IMR-90 (cell line): ENCODE measurements around the gene KDM2A. TPM values are rescaled to one million over a fixed set of nuclear protein-coding genes. Genes with fewer than 3 reads are reported as not detected.

ENCODE experiments used
- ATAC-seq: fragments of 200-7000 bp; cut with Tn5 transposase; 2 replicates; pipeline ENCODE4 v1.9.1; 2020; ENCODE audit warnings: low read depth, mild to moderate bottlenecking, moderate library complexity
- BruUV-seq: library from RNA; stranded (reverse); fragments of 400-500 nt; replicated peaks from 2 replicates; lab custom pipeline; 2021; lab: Mats Ljungman, UMichigan
- CTCF ChIA-PET: fragments of 300-600 bp; formaldehyde crosslinking; extraction: SDS; loops from one replicate; lab custom pipeline; 2021; ENCODE audit warnings: antibody characterized with exemption; lab: Yijun Ruan, JAX
- POLR2A ChIA-PET: fragments of 300-600 bp; sonication (Branson Sonifier 250); formaldehyde crosslinking; loops from one replicate; lab custom pipeline; 2022; ENCODE audit warnings: antibody characterized with exemption; ENCODE audit not compliant: unreplicated experiment; lab: Charles Lee
- DNase-seq: peaks from one replicate; pipeline ENCODE4 v3.0.0; 2013
- H2AFZ ChIP-seq: replicated peaks from 2 replicates; pipeline ENCODE3; 2013; ENCODE audit warnings: low read length, mild to moderate bottlenecking; ENCODE audit not compliant: poor library complexity
- H2AK5ac ChIP-seq: 2 replicates; pipeline ENCODE4 v1.6.1; 2013; ENCODE audit warnings: low read depth, low read length, inconsistent platforms
- H2AK9ac ChIP-seq: replicated peaks from 2 replicates; pipeline ENCODE3; 2013; ENCODE audit warnings: mild to moderate bottlenecking, low read depth, low read length, moderate library complexity; ENCODE audit not compliant: poor library complexity
- H2BK120ac ChIP-seq: 2 replicates; pipeline ENCODE4 v1.6.1; 2013; ENCODE audit warnings: low read depth, low read length, inconsistent platforms
- H2BK15ac ChIP-seq: 3 replicates; pipeline ENCODE4 v1.6.1; 2013; ENCODE audit warnings: low read depth, low read length, inconsistent platforms
- H2BK20ac ChIP-seq: 2 replicates; pipeline ENCODE4 v1.6.1; 2013; ENCODE audit warnings: low read depth, mild to moderate bottlenecking, inconsistent platforms, low read length, moderate library complexity
- H2BK5ac ChIP-seq: 2 replicates; pipeline ENCODE4 v1.6.1; 2013; ENCODE audit warnings: mild to moderate bottlenecking, low read depth, low read length, inconsistent platforms; ENCODE audit not compliant: poor library complexity, severe bottlenecking
- H3K14ac ChIP-seq: replicated peaks from 2 replicates; pipeline ENCODE4 v1.6.1; 2013; ENCODE audit warnings: low read depth, low read length, inconsistent platforms
- H3K18ac ChIP-seq: 2 replicates; pipeline ENCODE4 v1.6.1; 2013; ENCODE audit warnings: low read depth, low read length, control low read depth
- H3K23ac ChIP-seq: 2 replicates; pipeline ENCODE4 v1.6.1; 2013; ENCODE audit warnings: low read depth, low read length, inconsistent platforms
- H3K27ac ChIP-seq: 2 replicates; pipeline ENCODE4 v1.5.1; 2013; ENCODE audit warnings: mild to moderate bottlenecking, control low read depth, low read length; ENCODE audit not compliant: insufficient read depth
- H3K27me3 ChIP-seq: 2 replicates; pipeline ENCODE4 v1.6.1; 2013; ENCODE audit warnings: low read length; ENCODE audit not compliant: control insufficient read depth, insufficient read depth
- H3K36me3 ChIP-seq: 2 replicates; pipeline ENCODE4 v1.6.1; 2013; ENCODE audit warnings: low read length, mixed read lengths; ENCODE audit not compliant: control insufficient read depth, insufficient read depth
- H3K4ac ChIP-seq: 2 replicates; pipeline ENCODE4 v1.6.1; 2013; ENCODE audit warnings: low read depth, low read length, inconsistent platforms
- H3K4me1 ChIP-seq: 2 replicates; pipeline ENCODE4 v1.6.1; 2013; ENCODE audit warnings: low read length, mixed read lengths; ENCODE audit not compliant: control insufficient read depth, insufficient read depth
- H3K4me2 ChIP-seq: 2 replicates; pipeline ENCODE4 v1.6.1; 2013; ENCODE audit warnings: low read depth, mild to moderate bottlenecking, control low read depth, low read length, moderate library complexity
- H3K4me3 ChIP-seq: 2 replicates; pipeline ENCODE4 v1.5.1; 2013; ENCODE audit warnings: low read depth, mild to moderate bottlenecking, control low read depth, low read length, moderate library complexity; ENCODE audit not compliant: insufficient read depth
- H3K56ac ChIP-seq: 2 replicates; pipeline ENCODE4 v1.6.1; 2013; ENCODE audit warnings: low read length, inconsistent platforms; ENCODE audit not compliant: insufficient read depth; ENCODE audit errors: extremely low read depth
- H3K79me1 ChIP-seq, 2 experiments: 2 replicates each; pipeline ENCODE4 v1.6.1; 2013; ENCODE audit warnings: low read length in 2 of 2, inconsistent platforms in 1 of 2, low read depth in 1 of 2
- H3K9ac ChIP-seq: 2 replicates; pipeline ENCODE4 v1.6.1; 2013; ENCODE audit warnings: low read depth, low read length, control low read depth
- H3K9me1 ChIP-seq: 2 replicates; pipeline ENCODE4 v1.6.1; 2013; ENCODE audit warnings: low read length, inconsistent platforms; ENCODE audit not compliant: insufficient read depth
- H3K9me3 ChIP-seq: 2 replicates; pipeline ENCODE4 v1.6.1; 2013; ENCODE audit warnings: low read length; ENCODE audit not compliant: control insufficient read depth, insufficient read depth
- H4K20me1 ChIP-seq: 2 replicates; pipeline ENCODE4 v1.6.1; 2013; ENCODE audit warnings: low read length, inconsistent platforms; ENCODE audit not compliant: insufficient read depth
- H4K5ac ChIP-seq: 2 replicates; pipeline ENCODE4 v1.6.1; 2013; ENCODE audit warnings: mild to moderate bottlenecking, low read depth, low read length, control low read depth
- H4K8ac ChIP-seq, 2 experiments: 2 replicates each; pipeline ENCODE4 v1.6.1; 2013; ENCODE audit warnings: low read depth in 2 of 2, low read length in 2 of 2, control low read depth in 1 of 2, inconsistent platforms in 1 of 2
- H4K91ac ChIP-seq: 2 replicates; pipeline ENCODE4 v1.6.1; 2013; ENCODE audit warnings: low read depth, low read length, inconsistent platforms; ENCODE audit not compliant: insufficient read depth
- BHLHE40 ChIP-seq: fragments of 150-350 bp; IDR thresholded peaks from 2 replicates; pipeline ENCODE4 v1.6.1; 2016; ENCODE audit warnings: mild to moderate bottlenecking, low read depth, low read length
- CHD1 ChIP-seq: IDR thresholded peaks from 2 replicates; pipeline ENCODE4 v1.6.1; 2012; ENCODE audit warnings: low read depth, low read length, improper control_type of control experiment
- FOS ChIP-seq: fragments of 150-350 bp; IDR thresholded peaks from 2 replicates; pipeline ENCODE4 v1.6.1; 2016; ENCODE audit warnings: low read depth, low read length
- MXI1 ChIP-seq: IDR thresholded peaks from 2 replicates; pipeline ENCODE4 v1.6.1; 2012; ENCODE audit warnings: low read depth, mild to moderate bottlenecking, low read length, moderate library complexity, borderline replicate concordance
- NFE2L2 ChIP-seq: fragments of 150-350 bp; IDR thresholded peaks from 2 replicates; pipeline ENCODE4 v1.6.1; 2016; ENCODE audit warnings: low read depth, mild to moderate bottlenecking, low read length
- POLR2A ChIP-seq: IDR thresholded peaks from 2 replicates; pipeline ENCODE4 v1.6.1; 2012; ENCODE audit warnings: mild to moderate bottlenecking, low read depth, low read length
- RAD21 ChIP-seq: IDR thresholded peaks from 2 replicates; pipeline ENCODE4 v1.6.1; 2012; ENCODE audit warnings: low read length, improper control_type of control experiment
- RCOR1 ChIP-seq: IDR thresholded peaks from 2 replicates; pipeline ENCODE4 v1.6.1; 2012; ENCODE audit warnings: mild to moderate bottlenecking, low read length, improper control_type of control experiment; ENCODE audit not compliant: insufficient replicate concordance
- RFX5 ChIP-seq: IDR thresholded peaks from 2 replicates; pipeline ENCODE4 v1.8.0; 2012; ENCODE audit warnings: low read depth, mild to moderate bottlenecking, low read length, moderate library complexity
- WGBS, 2 experiments: methylation state at CpG; one replicate each; pipeline versions ENCODE4 v1.1.5 to v1.1.7; 2013; ENCODE audit warnings: missing lambda C conversion rate in 2 of 2; ENCODE audit not compliant: insufficient read length in 1 of 2; ENCODE audit errors: extremely low coverage in 2 of 2; 5-methylcytosine and 5-hydroxymethylcytosine counted together
- dilution Hi-C: fragments of 300-500 bp; cut with HindIII; formaldehyde crosslinking; loops from one replicate; pipeline ENCODE4 v1.14.3; 2018; ENCODE audit warnings: low sequenced_read_pairs; ENCODE audit not compliant: unreplicated experiment
- in situ Hi-C: fragments of 300-500 bp; cut with MboI; formaldehyde crosslinking; loops from 3 replicates; pipeline ENCODE4 v1.14.3; 2019; ENCODE audit warnings: low sequenced_read_pairs, inconsistent platforms, mixed read lengths
- intact Hi-C: fragments of 100-400 bp; cut with micrococcal nuclease; formaldehyde crosslinking; loops from 2 replicates; pipeline ENCODE4 v1.10.0; 2022
- polyA plus RNA-seq, 3 experiments: library from polyadenylated mRNA; depleted of rRNA; stranded (reverse); fragments of >200 nt; gene quantifications; 2 replicates each; pipeline ENCODE4 v1.2.3, GENCODE V29; 2012; ENCODE audit warnings: low replicate concordance in 1 of 3
- total RNA-seq: library from RNA; depleted of rRNA; stranded (reverse); fragments of >200 nt; gene quantifications from 2 replicates; pipeline ENCODE4 v1.2.3, GENCODE V29; 2012

The KDM2A gene
- total and polyA plus RNA-seq, 2 of the 4 experiments (the other 2 are of a cell fraction), result 26.7 to 42.6 TPM

DNA sequence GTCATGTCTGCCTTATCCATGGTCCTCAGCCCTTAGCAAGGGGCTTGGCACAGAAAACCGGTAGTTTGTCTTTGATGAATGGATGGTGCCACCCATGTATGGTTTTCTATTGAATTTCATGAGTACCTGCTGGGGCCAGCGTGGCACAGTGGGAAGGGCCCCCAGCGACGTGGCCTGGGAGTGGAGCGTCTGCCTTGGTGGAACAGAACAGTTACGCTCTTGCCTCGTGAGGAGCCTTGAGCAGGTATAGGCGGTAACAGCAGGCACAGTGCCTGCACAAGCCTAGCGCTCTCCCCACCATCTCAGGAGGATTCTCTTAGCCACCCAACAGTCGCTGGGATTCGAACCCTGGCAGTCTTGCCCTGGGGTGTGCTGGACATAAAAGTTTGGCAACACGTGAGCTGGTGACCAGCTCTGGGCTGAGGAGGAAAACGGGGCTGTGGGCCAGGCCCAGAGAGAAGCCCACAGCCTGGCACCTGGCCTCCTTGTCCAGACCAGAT, 181.2 kb downstream of the KDM2A start:
- dilution Hi-C loops, result no loop called here
- no peak overlapping the region for H3K56ac ChIP-seq
- whole genome bisulfite sequencing, 2 experiments, result 97% methylated on average over 5 of the region's 13 CpGs; no CpG with 5 or more reads in 1 of the 2 experiments
- no peak overlapping the region for H3K18ac ChIP-seq
- no peak overlapping the region for H3K4ac ChIP-seq
- no TSS peak for BruUV-seq
- no peak overlapping the region for H2BK15ac ChIP-seq
- H2AK5ac ChIP-seq, result no peak overlapping the region
- H2BK20ac ChIP-seq, result no peak overlapping the region
- peaks cover 3% of the 10 kb centered on the region for H3K9me1 ChIP-seq
- no peak for TF ChIP-seq CHD1
- TF ChIP-seq POLR2A, result no peak
- TF ChIP-seq RAD21, result no peak
- TF ChIP-seq RCOR1, result no peak
- no peak for TF ChIP-seq RFX5
- TF ChIP-seq FOS, result no peak
- no peak for TF ChIP-seq BHLHE40
- TF ChIP-seq NFE2L2, result no peak
- no peak for TF ChIP-seq MXI1
- in situ Hi-C loops, result no loop called here
- no peak overlapping the region for H2BK120ac ChIP-seq
- POLR2A ChIA-PET, result no interaction called here
- no peaks in the 10 kb centered on the region for H3K27me3 ChIP-seq
- DNase-seq, result no peak
- H3K4me3 ChIP-seq, result no peak overlapping the region
- peaks cover 6 to 48% of the 10 kb centered on the region in 2 experiments for H3K79me1 ChIP-seq
- CTCF ChIA-PET, result no interaction called here
- H4K8ac ChIP-seq, result no peak overlapping the region
- no peak overlapping the region for H3K14ac ChIP-seq
- no peak for ATAC-seq
- H4K5ac ChIP-seq, result no peak overlapping the region
- H2AK9ac ChIP-seq, result peak overlapping the region; percentile 42
- H2BK5ac ChIP-seq, result no peak overlapping the region
- intact Hi-C loops, result no loop called here
- no peak overlapping the region for H3K9ac ChIP-seq
- no peak overlapping the region for H3K27ac ChIP-seq
- no peak overlapping the region for H3K23ac ChIP-seq
- peaks cover 18% of the 10 kb centered on the region for H3K4me1 ChIP-seq
- peaks cover 39% of the 10 kb centered on the region for H3K36me3 ChIP-seq
- H4K91ac ChIP-seq, result no peak overlapping the region
- H4K20me1 ChIP-seq, result peaks cover 4% of the 10 kb centered on the region
- no peak overlapping the region for H3K4me2 ChIP-seq
- H3K9me3 ChIP-seq, result peaks cover under 1% of the 10 kb centered on the region; the same call in 1 of the 2 replicates
- no peak overlapping the region for H2AFZ ChIP-seq
